Measurements from ENCODE around the gene BICDL1. TPM values are rescaled to one million over a fixed set of nuclear protein-coding genes. Genes with fewer than 3 reads are reported as not detected.
A peak's percentile ranks its signal among the peaks of the same experiment; 100 is the strongest.

The BICDL1 gene
- total and polyA plus RNA-seq, 10 donors, result 4.5 to 16.0 (median 8.7) TPM

DNA sequence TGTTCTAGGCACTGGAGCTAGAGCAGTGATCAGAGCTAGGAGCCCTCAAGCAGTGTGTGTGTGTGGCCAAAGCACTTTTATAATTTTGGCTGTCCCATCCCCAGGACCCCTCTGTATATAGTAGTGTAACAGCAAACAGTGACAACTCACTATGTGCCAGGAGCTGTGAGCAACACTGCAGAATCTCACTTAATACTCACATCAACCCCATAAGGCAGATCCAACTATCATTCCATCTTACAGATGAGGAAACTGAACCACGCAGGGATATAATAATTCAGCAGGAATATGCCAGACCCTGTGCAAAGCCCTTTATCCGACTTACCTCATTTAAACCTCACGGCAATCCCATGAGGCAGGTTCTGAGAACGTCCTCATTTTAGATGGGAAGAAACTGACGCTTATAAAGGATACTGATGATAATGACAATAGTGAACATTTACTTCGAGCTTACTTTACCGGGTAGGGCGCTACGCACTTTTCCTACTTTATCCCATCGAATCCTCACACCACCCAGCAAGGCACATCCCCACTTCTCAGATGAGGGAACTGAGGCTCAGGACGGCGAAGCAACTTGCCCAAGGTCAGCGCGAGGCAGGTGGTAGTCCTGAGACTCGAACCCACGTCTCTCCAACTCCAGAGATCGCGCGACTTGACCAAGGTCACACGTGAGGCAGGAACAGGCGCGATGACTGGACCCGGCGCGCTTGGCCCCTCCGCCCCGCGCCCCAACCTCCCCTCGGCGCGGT is 126.8 kb downstream of the BICDL1 start:
- Histone ChIP-seq H3K27me3 (replicated peaks in 1 of 7) (no peaks in the 10 kb centered on the region), H3K27ac (peak overlapping the region; percentile 66 to 99 (median 97)), H3K9me3 (no peaks in the 10 kb centered on the region), H3K4me3 (peak overlapping the region; percentile 60 to 92 (median 84)), H3K4me1 (peaks cover 50 to 90% (median 84%) of the 10 kb centered on the region in 6 donors), H3K36me3 (peaks cover 0 to 22% (median 5%) of the 10 kb centered on the region in 6 donors)
- TF ChIP-seq CTCF (IDR thresholded peaks at IDR 0.05 in 8 of 11, conservative IDR thresholded peaks at IDR 0.05 in 3 of 11) (no peak), POLR2A (IDR thresholded peaks at IDR 0.05) (no peak), POLR2AphosphoS5 (IDR thresholded peaks at IDR 0.05) (no peak)
- WGBS, 5 donors, result 19 to 34% (median 23%) methylated on average over 19 to 31 of the region's 31 CpGs
- intact Hi-C loops (cut with DNase I; ENCODE audit: low total_unique reads), result no loop called here
- DNase-seq, result no peak

DNA sequence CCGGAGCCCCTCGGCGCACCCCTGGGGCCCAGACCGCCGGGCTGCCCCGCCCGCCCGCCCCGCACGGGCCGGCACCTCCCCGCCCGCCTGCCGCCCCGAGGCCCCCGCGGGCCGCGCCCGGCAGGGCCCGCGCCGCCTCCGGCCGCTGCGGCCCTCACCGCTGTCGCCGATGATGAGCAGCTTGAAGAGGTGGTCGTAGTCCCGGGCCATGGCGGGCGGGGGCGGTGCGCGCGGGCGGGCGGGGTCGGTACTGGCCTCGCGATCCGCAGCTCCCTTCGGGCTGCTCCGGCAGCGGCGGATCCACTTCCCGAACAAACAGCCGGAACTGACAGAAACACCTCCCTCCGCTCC is 127.4 kb downstream of the BICDL1 start, which contains the start of gene RAB35:
Gene RAB35, minus strand, starts transcription at position 313 of the 351 bp plus-strand sequence. Its CDS starts 103 bp downstream, at position 210.
- Histone ChIP-seq H3K36me3 (peaks cover 0 to 22% (median 5%) of the 10 kb centered on the region in 6 donors), H3K27ac (peak within 1 kb of the TSS; percentile 96 to 99 (median 97)), H3K4me1 (peaks cover 44 to 90% (median 84%) of the 10 kb centered on the region in 6 donors), H3K4me3 (peak within 1 kb of the TSS; percentile 60 to 92 (median 84)), H3K27me3 (replicated peaks in 1 of 7) (no peaks in the 10 kb centered on the region), H3K9me3 (no peaks in the 10 kb centered on the region)
- 0 to 1% (median 0%) methylated on average over 30 to 50 of the region's 50 CpGs; no CpG with 5 or more reads in 2 of the 5 donors for WGBS, 5 donors
- TF ChIP-seq CTCF (IDR thresholded peaks at IDR 0.05 in 8 of 11, conservative IDR thresholded peaks at IDR 0.05 in 3 of 11) (no peak), POLR2AphosphoS5 (IDR thresholded peaks at IDR 0.05) (no peak), POLR2A (IDR thresholded peaks at IDR 0.05) (no peak)
- intact Hi-C loops (cut with DNase I; ENCODE audit: low total_unique reads), result no loop called here
- DNase-seq, result no peak

GRCh38 chr12:120116792-120117651 is 128.0 kb downstream of the BICDL1 start:
- Histone ChIP-seq H3K27ac (peak overlapping the region; percentile 96 to 99 (median 97)), H3K4me1 (peaks cover 38 to 90% (median 84%) of the 10 kb centered on the region in 6 donors)
- 0 to 1% (median 0%) methylated on average over 39 to 91 of the region's 91 CpGs for WGBS, 5 donors

More at GRCh38 chr12:120116792-120117651, 128.0 kb downstream of the BICDL1 start:
- peak overlapping the region; percentile 60 to 92 (median 84) for H3K4me3 ChIP-seq
- intact Hi-C loops (cut with DNase I; ENCODE audit: low total_unique reads), result no loop called here
- H3K36me3 ChIP-seq, result peaks cover 0 to 22% (median 5%) of the 10 kb centered on the region in 6 donors
- H3K9me3 ChIP-seq, result no peaks in the 10 kb centered on the region
- H3K27me3 ChIP-seq (replicated peaks in 1 of 7), result no peaks in the 10 kb centered on the region
- TF ChIP-seq CTCF (IDR thresholded peaks at IDR 0.05 in 8 of 11, conservative IDR thresholded peaks at IDR 0.05 in 3 of 11) (peak in 2 of 11 experiments; percentile 15 to 31), POLR2A (IDR thresholded peaks at IDR 0.05) (peak in 2 of 3 donors; percentile 62 to 77), POLR2AphosphoS5 (IDR thresholded peaks at IDR 0.05) (peak; percentile 96 to 97 (median 96))
- DNase-seq, result peak; percentile 99
